Sigmoid colon (tissue), 4 donors: ENCODE data around the gene C1orf56.
A peak's percentile ranks its signal among the peaks of the same experiment; 100 is the strongest.

Source experiments
- CTCF ChIP-seq, 4 experiments: fragments of 450-650 bp in 3 of 4; fragments of 200-600 bp in 1 of 4; IDR thresholded peaks; one replicate each; pipeline ENCODE4 v1.5.1; 2016 to 2019; ENCODE audit warnings: antibody characterized with exemption in 4 of 4, mild to moderate bottlenecking in 3 of 4, moderate library complexity in 2 of 4
- EP300 ChIP-seq, 4 donors: sonication (generic); formaldehyde crosslinking; IDR thresholded peaks; one replicate each; pipeline ENCODE4 v1.6.1; 2017; ENCODE audit warnings: antibody characterized with exemption in 4 of 4
- POLR2A ChIP-seq, 2 donors: fragments of 450-650 bp; IDR thresholded peaks; one replicate each; pipeline ENCODE4 v1.6.1; 2016; ENCODE audit warnings: antibody characterized with exemption in 2 of 2, mild to moderate bottlenecking in 2 of 2, moderate library complexity in 2 of 2
- POLR2AphosphoS5 ChIP-seq, 4 donors: sonication (generic); formaldehyde crosslinking; IDR thresholded peaks; one replicate each; pipeline ENCODE4 v1.6.1; 2017; ENCODE audit warnings: antibody characterized with exemption in 4 of 4

- TF ChIP-seq POLR2AphosphoS5 (IDR thresholded peaks at IDR 0.05) (peak in 2 of 4 donors; percentile 18 to 23), CTCF (IDR thresholded peaks at IDR 0.05) (no peak), POLR2A (IDR thresholded peaks at IDR 0.05) (no peak), EP300 (IDR thresholded peaks at IDR 0.05) (no peak)
Measured at GRCh38 chr1:151049458-151049857, 1.9 kb downstream of the C1orf56 start.
